H9 (cell line): ENCODE results near the gene GPC3. TPM values are rescaled to one million over a fixed set of nuclear protein-coding genes. Genes with fewer than 3 reads are reported as not detected.

Experiments
- DNase-seq: peaks from one replicate; pipeline ENCODE4 v3.0.0-alpha.2; 2017
- H2AFZ ChIP-seq: one replicate; pipeline ENCODE4 v1.6.1; 2013; ENCODE audit warnings: mild to moderate bottlenecking, low read length, control low read depth, moderate library complexity
- H2AK5ac ChIP-seq: 2 replicates; pipeline ENCODE4 v1.6.1; 2013; ENCODE audit warnings: low read length, control low read depth, mixed read lengths; ENCODE audit not compliant: insufficient read length
- H2BK120ac ChIP-seq: one replicate; pipeline ENCODE4 v1.6.1; 2013; ENCODE audit warnings: low read depth, mild to moderate bottlenecking, low read length, control low read depth, inconsistent platforms; ENCODE audit not compliant: poor library complexity, severe bottlenecking
- H2BK12ac ChIP-seq: 2 replicates; pipeline ENCODE4 v1.6.1; 2013; ENCODE audit warnings: low read length, control low read depth, mixed read lengths, low read depth; ENCODE audit not compliant: insufficient read length
- H2BK15ac ChIP-seq: 2 replicates; pipeline ENCODE4 v1.6.1; 2013; ENCODE audit warnings: low read depth, low read length, control low read depth
- H2BK20ac ChIP-seq: one replicate; pipeline ENCODE4 v1.6.1; 2013; ENCODE audit warnings: low read depth, mild to moderate bottlenecking, low read length, control low read depth, inconsistent platforms; ENCODE audit not compliant: poor library complexity, severe bottlenecking
- H2BK5ac ChIP-seq: 2 replicates; pipeline ENCODE4 v1.6.1; 2013; ENCODE audit warnings: low read length, control low read depth, mixed read lengths; ENCODE audit not compliant: insufficient read length
- H3K14ac ChIP-seq: 2 replicates; pipeline ENCODE4 v1.6.1; 2013; ENCODE audit warnings: low read length, control low read depth; ENCODE audit not compliant: insufficient read depth
- H3K18ac ChIP-seq: 2 replicates; pipeline ENCODE4 v1.6.1; 2013; ENCODE audit warnings: low read depth, mild to moderate bottlenecking, mixed read lengths, low read length, control low read depth; ENCODE audit not compliant: insufficient read length
- H3K23ac ChIP-seq: 2 replicates; pipeline ENCODE4 v1.6.1; 2013; ENCODE audit warnings: low read length, control low read depth, mixed read lengths, low read depth; ENCODE audit not compliant: insufficient read length
- H3K23me2 ChIP-seq: 2 replicates; pipeline ENCODE4 v1.6.1; 2013; ENCODE audit warnings: low read depth, mild to moderate bottlenecking, mixed read lengths, low read length, control low read depth; ENCODE audit not compliant: insufficient read length, poor library complexity, severe bottlenecking
- H3K27ac ChIP-seq: 2 replicates; pipeline ENCODE4 v1.5.1; 2013; ENCODE audit warnings: low read length, control low read depth, mixed read lengths, low read depth; ENCODE audit not compliant: insufficient read length
- H3K27me3 ChIP-seq: 2 replicates; pipeline ENCODE4 v1.6.1; 2013; ENCODE audit warnings: low read length, control low read depth, inconsistent platforms; ENCODE audit not compliant: insufficient read depth
- H3K4ac ChIP-seq: 2 replicates; pipeline ENCODE4 v1.6.1; 2013; ENCODE audit warnings: low read depth, mild to moderate bottlenecking, control low read depth, inconsistent platforms, low read length, moderate library complexity
- H3K4me1 ChIP-seq: 2 replicates; pipeline ENCODE4 v1.6.1; 2013; ENCODE audit warnings: low read length, control low read depth, inconsistent platforms; ENCODE audit not compliant: insufficient read depth
- H3K4me2 ChIP-seq: 2 replicates; pipeline ENCODE4 v1.6.1; 2013; ENCODE audit warnings: low read length, control low read depth, mixed read lengths; ENCODE audit not compliant: insufficient read length, insufficient read depth
- H3K56ac ChIP-seq: 2 replicates; pipeline ENCODE4 v1.6.1; 2013; ENCODE audit warnings: low read depth, mild to moderate bottlenecking, mixed read lengths, low read length, control low read depth; ENCODE audit not compliant: insufficient read length
- H3K79me1 ChIP-seq: 2 replicates; pipeline ENCODE4 v1.6.1; 2013; ENCODE audit warnings: low read depth, mild to moderate bottlenecking, moderate library complexity, low read length, control low read depth, inconsistent platforms; ENCODE audit not compliant: insufficient read depth, poor library complexity, severe bottlenecking
- H3K79me2 ChIP-seq: 2 replicates; pipeline ENCODE4 v1.6.1; 2013; ENCODE audit warnings: low read length, control low read depth, inconsistent platforms; ENCODE audit not compliant: insufficient read depth
- H3K9ac ChIP-seq: 2 replicates; pipeline ENCODE4 v1.6.1; 2013; ENCODE audit warnings: low read length, control low read depth, mixed read lengths; ENCODE audit not compliant: insufficient read length; ENCODE audit errors: extremely low read depth
- H3K9me3 ChIP-seq: one replicate; pipeline ENCODE4 v1.6.1; 2013; ENCODE audit warnings: low read depth, low read length, inconsistent platforms; ENCODE audit not compliant: control insufficient read depth
- H3T11ph ChIP-seq: one replicate; pipeline ENCODE4 v1.6.1; 2013; ENCODE audit warnings: mild to moderate bottlenecking, low read length, control low read depth, inconsistent platforms
- H4K20me1 ChIP-seq: one replicate; pipeline ENCODE4 v1.6.1; 2013; ENCODE audit not compliant: control insufficient read depth, insufficient read length, insufficient read depth
- H4K5ac ChIP-seq: 2 replicates; pipeline ENCODE4 v1.6.1; 2013; ENCODE audit warnings: low read depth, mild to moderate bottlenecking, mixed read lengths, low read length, control low read depth; ENCODE audit not compliant: insufficient read length
- H4K8ac ChIP-seq: replicated peaks from 2 replicates; pipeline ENCODE4 v1.6.1; 2013; ENCODE audit warnings: low read length, control low read depth, mixed read lengths, low read depth; ENCODE audit not compliant: insufficient read length
- H4K91ac ChIP-seq: 2 replicates; pipeline ENCODE4 v1.6.1; 2013; ENCODE audit warnings: low read depth, mild to moderate bottlenecking, moderate library complexity, mixed read lengths, low read length, control low read depth; ENCODE audit not compliant: insufficient read length
- H3K27ac Mint-ChIP-seq, 3 experiments: 2 replicates in 2 of 3; 3 replicates in 1 of 3; pipeline ENCODE4 v1.8.0; 2020 to 2021; ENCODE audit warnings: mixed read lengths in 3 of 3, mild to moderate bottlenecking in 1 of 3, moderate library complexity in 1 of 3
- H3K27me3 Mint-ChIP-seq: 2 replicates; pipeline ENCODE4 v1.8.0; 2021; ENCODE audit warnings: low read depth, mild to moderate bottlenecking, moderate library complexity, mixed read lengths
- H3K36me3 Mint-ChIP-seq, 3 experiments: 2 replicates in 2 of 3; 3 replicates in 1 of 3; pipeline ENCODE4 v1.8.0; 2020 to 2021; ENCODE audit warnings: low read depth in 3 of 3, mixed read lengths in 3 of 3; ENCODE audit not compliant: insufficient read depth in 1 of 3
- H3K4me1 Mint-ChIP-seq, 2 experiments: 2 replicates each; pipeline ENCODE4 v1.8.0; 2020; ENCODE audit warnings: mixed read lengths in 2 of 2
- H3K4me3 Mint-ChIP-seq, 2 experiments: 2 replicates in 1 of 2; 3 replicates in 1 of 2; pipeline ENCODE4 v1.8.0; 2020 to 2021; ENCODE audit warnings: mild to moderate bottlenecking in 2 of 2, mixed read lengths in 2 of 2, moderate library complexity in 1 of 2
- H3K9me3 Mint-ChIP-seq, 2 experiments: 2 replicates in 1 of 2; 3 replicates in 1 of 2; pipeline ENCODE4 v1.8.0; 2020; ENCODE audit warnings: mild to moderate bottlenecking in 2 of 2, mixed read lengths in 2 of 2, moderate library complexity in 1 of 2
- CTCF ChIP-seq: fragments of 200-600 bp; sonication (generic); conservative IDR thresholded peaks from 3 replicates; pipeline ENCODE4 v1.8.0; 2021; ENCODE audit warnings: antibody characterized with exemption, mild to moderate bottlenecking
- WGBS: extraction: QIAGEN DNeasy Blood & Tissue Kit; methylation state at CpG from one replicate; pipeline ENCODE4 v1.1.7; 2013; ENCODE audit warnings: missing lambda C conversion rate, low lambda C conversion rate, mixed read lengths; ENCODE audit not compliant: insufficient read length; ENCODE audit errors: extremely low coverage; 5-methylcytosine and 5-hydroxymethylcytosine counted together
- total RNA-seq: library from RNA; stranded (reverse); gene quantifications from 2 replicates; pipeline ENCODE4 v1.2.1, GENCODE V29; 2021

The GPC3 gene
- total RNA-seq, 1 experiment from 2014 or later, result 108 TPM

GRCh38 chrX:133514486-133514885, 470.9 kb downstream of the GPC3 start:
- H3K27me3 ChIP-seq, result no peaks in the 10 kb centered on the region
- H3K4me1 ChIP-seq, result no peaks in the 10 kb centered on the region
- no peak overlapping the region for H4K8ac ChIP-seq
- H2BK20ac ChIP-seq, result no peak overlapping the region
- no peak overlapping the region for H4K91ac ChIP-seq
- no peak overlapping the region for H2AFZ ChIP-seq
- no peaks in the 10 kb centered on the region for H4K20me1 ChIP-seq
- Mint-ChIP-seq H3K4me3 (no peak overlapping the region), H3K4me1 (peaks cover 24 to 27% of the 10 kb centered on the region in 2 experiments), H3K27me3 (peaks cover 4% of the 10 kb centered on the region; the same call in 1 of the 2 replicates), H3K9me3 (peaks cover 9 to 10% of the 10 kb centered on the region in 2 experiments), H3K27ac (no peak overlapping the region), H3K36me3 (peaks cover 6 to 14% (median 8%) of the 10 kb centered on the region in 3 experiments)
- H3K4me2 ChIP-seq, result no peak overlapping the region
- no peaks in the 10 kb centered on the region for H3K79me2 ChIP-seq
- H2BK15ac ChIP-seq, result no peak overlapping the region
- H2BK5ac ChIP-seq, result no peak overlapping the region
- no peak overlapping the region for H3T11ph ChIP-seq
- no CpG with 5 or more reads among the region's 1 CpG for WGBS
- no peak overlapping the region for H4K5ac ChIP-seq
- H2AK5ac ChIP-seq, result no peak overlapping the region
- no peak for DNase-seq
- H3K14ac ChIP-seq, result no peak overlapping the region
- H2BK120ac ChIP-seq, result no peak overlapping the region
- no peak overlapping the region for H3K56ac ChIP-seq
- H2BK12ac ChIP-seq, result no peak overlapping the region
- no peak overlapping the region for H3K23ac ChIP-seq
- no peak overlapping the region for H3K18ac ChIP-seq
- H3K9me3 ChIP-seq, result no peaks in the 10 kb centered on the region
- no peaks in the 10 kb centered on the region for H3K23me2 ChIP-seq
- no peak overlapping the region for H3K4ac ChIP-seq
- no peak overlapping the region for H3K9ac ChIP-seq
- H3K79me1 ChIP-seq, result no peaks in the 10 kb centered on the region
- H3K27ac ChIP-seq, result no peak overlapping the region
- TF ChIP-seq CTCF, result no peak
